Upper lobe of left lung (tissue), 4 donors: ENCODE data around the gene RTP4.

ENCODE experiments used
- CTCF ChIP-seq, 6 experiments: fragments of 450-650 bp in 4 of 6; fragments of 200-600 bp in 2 of 6; sonication (generic) in 2 of 6; IDR thresholded peaks; one replicate each; pipeline ENCODE4 v1.5.1; 2016 to 2019; ENCODE audit warnings: antibody characterized with exemption in 6 of 6
- EP300 ChIP-seq, 4 donors: sonication (generic); formaldehyde crosslinking; IDR thresholded peaks; one replicate each; pipeline ENCODE4 v1.5.1; 2017; ENCODE audit warnings: antibody characterized with exemption in 4 of 4, control low read depth in 2 of 4
- POLR2A ChIP-seq, 4 donors: fragments of 450-650 bp; IDR thresholded peaks; one replicate each; pipeline ENCODE4 v1.5.1; 2016 to 2017; ENCODE audit warnings: antibody characterized with exemption in 4 of 4, mild to moderate bottlenecking in 2 of 4

- no peak for TF ChIP-seq CTCF (IDR thresholded peaks at IDR 0.05)
- TF ChIP-seq POLR2A (IDR thresholded peaks at IDR 0.05) = no peak
- no peak for TF ChIP-seq EP300 (IDR thresholded peaks at IDR 0.05)
Observed at GRCh38 chr3:187328691-187329090, 39.5 kb upstream of the RTP4 start.
